Lung microvascular endothelial cell (primary cell): ENCODE measurements around the gene ZNF783. TPM values are rescaled to one million over a fixed set of nuclear protein-coding genes. Genes with fewer than 3 reads are reported as not detected.
"Not testable (repeated sequence)": the region's sequence is repeated elsewhere in the genome, so short reads cannot be mapped to it uniquely, and the experiment has no call there.

Experiments used
- DNase-seq, 2 donors: peaks; one replicate each; pipeline versions ENCODE4 v3.0.0 to v3.0.0-alpha.2; 2010; ENCODE audit warnings: low read depth in 2 of 2
- total RNA-seq: library from RNA; depleted of rRNA; stranded (reverse); fragments of >200 nt; gene quantifications from 2 replicates; pipeline ENCODE4 v1.2.1, GENCODE V29; 2014

ZNF783 gene
- total RNA-seq, 1 donor from 2014 or later: 4.8 TPM

- no peak for DNase-seq
Observed at GRCh38 chr7:149329265-149329664, 67.3 kb downstream of the ZNF783 start.

DNA sequence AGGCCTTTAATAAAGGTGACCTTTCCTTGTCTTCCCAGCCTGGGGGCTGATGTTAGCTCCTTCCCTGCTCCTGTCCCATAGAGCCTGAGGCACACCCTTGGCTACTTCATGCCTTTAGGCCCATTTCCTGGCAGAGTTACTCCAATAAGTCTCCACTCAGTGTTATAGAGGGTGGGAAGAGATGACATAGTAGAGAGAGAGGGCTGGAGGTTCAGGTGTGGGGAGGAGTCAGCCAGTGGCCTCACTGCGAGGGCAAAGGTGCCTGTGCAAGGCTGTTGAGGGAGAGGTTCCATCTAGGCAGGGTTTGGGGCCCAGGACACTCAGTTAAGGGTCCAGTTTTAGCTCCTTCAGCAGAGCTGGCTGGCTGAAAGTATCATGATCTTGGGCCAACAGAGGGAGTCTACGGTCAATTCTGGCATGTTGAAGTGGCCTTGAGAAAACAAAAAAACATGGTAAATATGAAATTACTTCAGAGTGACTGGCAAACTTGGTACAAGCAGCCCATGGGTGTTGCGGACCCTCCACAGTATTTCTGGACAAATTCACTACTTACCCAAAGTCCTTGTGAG, 67.9 kb downstream of the ZNF783 start:
- DNase-seq: no peak

DNA sequence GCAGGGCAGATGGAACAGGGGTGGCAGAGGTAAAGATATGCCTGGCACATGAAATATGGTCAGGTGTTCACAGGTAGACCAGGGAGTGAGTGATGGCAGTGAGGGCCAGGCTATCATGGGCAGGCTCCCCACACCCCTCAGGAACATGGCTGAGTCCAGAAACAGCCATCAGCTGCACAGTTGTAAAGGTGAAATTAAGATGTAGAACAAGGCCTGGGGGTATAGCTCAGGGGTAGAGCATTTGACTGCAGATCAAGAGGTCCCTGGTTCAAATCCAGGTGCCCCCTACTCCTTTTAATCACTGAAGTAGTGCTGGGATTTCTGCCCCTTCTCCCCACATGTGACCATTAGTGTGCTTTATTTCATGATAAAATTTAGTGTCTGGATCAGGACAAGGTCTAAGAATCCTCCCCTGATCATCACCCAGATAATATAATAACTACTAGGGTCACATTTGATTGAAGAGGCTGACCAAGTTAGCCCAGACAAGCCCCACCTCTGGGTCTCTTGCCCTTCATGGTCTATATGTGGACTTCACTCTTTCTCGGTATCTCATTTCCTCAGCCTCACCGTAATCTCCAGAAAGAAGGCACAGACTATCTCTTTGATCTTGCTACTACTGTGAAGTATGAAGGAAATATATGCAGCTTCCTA, 69.0 kb downstream of the ZNF783 start:
- DNase-seq: no peak

- DNase-seq: not testable (repeated sequence)
Observed at GRCh38 chr7:149332602-149333320, 70.8 kb downstream of the ZNF783 start.

- no peak for DNase-seq
Observed at GRCh38 chr7:149333321-149333717, 71.3 kb downstream of the ZNF783 start.

DNA sequence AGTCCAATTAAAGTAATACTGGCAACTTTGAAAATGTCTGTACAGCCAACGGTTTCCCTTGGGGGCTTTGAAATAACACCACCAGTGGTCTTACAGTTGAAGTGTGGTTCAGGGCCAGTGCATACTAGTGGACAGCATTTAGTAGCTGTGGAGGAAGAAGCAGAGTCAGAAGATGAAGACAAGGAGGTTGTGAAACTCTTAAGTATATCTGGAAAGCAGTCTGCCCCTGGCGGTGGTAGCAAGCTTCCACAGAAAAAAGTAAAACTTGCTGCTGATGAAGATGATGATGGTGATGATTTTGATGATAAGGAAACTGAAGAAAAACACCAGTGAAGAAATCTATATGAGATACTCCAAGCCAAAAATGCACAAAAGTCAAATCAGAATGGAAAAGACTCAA, 72.2 kb downstream of the ZNF783 start:
- no peak for DNase-seq

Other genes starting within 250 kb of the ZNF783 start
- gene PDIA4, start 233.7 kb upstream of the ZNF783 start, total RNA-seq: 210 and 258 TPM in 2 replicates
- gene ZNF786, start 171.5 kb upstream of the ZNF783 start, total RNA-seq: 3.3 and 6.2 TPM in 2 replicates
- 1.5 and 1.8 TPM in 2 replicates for gene ZNF425, start 135.9 kb upstream of the ZNF783 start, total RNA-seq
- gene ZNF398, start 114.7 kb upstream of the ZNF783 start, total RNA-seq: 3.5 and 5.2 TPM in 2 replicates
- gene ZNF282, start 66.7 kb upstream of the ZNF783 start, total RNA-seq: 20.9 and 21.4 TPM in 2 replicates
- 3.4 and 3.5 TPM in 2 replicates for gene ZNF212, start 22.5 kb upstream of the ZNF783 start, total RNA-seq
- gene ZNF777, start 198.9 kb downstream of the ZNF783 start, total RNA-seq: 2.4 and 2.6 TPM in 2 replicates
- 12.2 and 16.7 TPM in 2 replicates for gene ZNF746, start 235.6 kb downstream of the ZNF783 start, total RNA-seq